ENCODE results near the gene NKX6-1. TPM values are rescaled to one million over a fixed set of nuclear protein-coding genes. Genes with fewer than 3 reads are reported as not detected.

NKX6-1 gene
- total RNA-seq, 3 donors from 2014 or later, result 0.33 to 0.44 TPM; not detected in 1

- intact Hi-C loops (cut with DNase I; ENCODE audit: low total_unique reads), result no loop called here
- H3K27me3 ChIP-seq, result peaks cover 14 to 100% of the 10 kb centered on the region in 2 donors
- H3K4me3 ChIP-seq, result peak overlapping the region; percentile 30 to 71 (median 57)
- peaks cover 0 to 12% of the 10 kb centered on the region in 2 donors for H3K9me3 ChIP-seq
- DNase-seq (ENCODE audit: low spot score in 2 of 2), result no peak
- peaks cover 8 to 12% of the 10 kb centered on the region in 2 donors for H3K4me1 ChIP-seq
- no peaks in the 10 kb centered on the region for H3K36me3 ChIP-seq
- TF ChIP-seq POLR2AphosphoS5 (IDR thresholded peaks at IDR 0.05), result no peak
- TF ChIP-seq POLR2A (IDR thresholded peaks at IDR 0.05), result no peak
- TF ChIP-seq CTCF (IDR thresholded peaks at IDR 0.05), result no peak
- no peak overlapping the region for H3K27ac ChIP-seq
Observed at GRCh38 chr4:84499624-84499982, 511 bp upstream of the NKX6-1 start.

DNA sequence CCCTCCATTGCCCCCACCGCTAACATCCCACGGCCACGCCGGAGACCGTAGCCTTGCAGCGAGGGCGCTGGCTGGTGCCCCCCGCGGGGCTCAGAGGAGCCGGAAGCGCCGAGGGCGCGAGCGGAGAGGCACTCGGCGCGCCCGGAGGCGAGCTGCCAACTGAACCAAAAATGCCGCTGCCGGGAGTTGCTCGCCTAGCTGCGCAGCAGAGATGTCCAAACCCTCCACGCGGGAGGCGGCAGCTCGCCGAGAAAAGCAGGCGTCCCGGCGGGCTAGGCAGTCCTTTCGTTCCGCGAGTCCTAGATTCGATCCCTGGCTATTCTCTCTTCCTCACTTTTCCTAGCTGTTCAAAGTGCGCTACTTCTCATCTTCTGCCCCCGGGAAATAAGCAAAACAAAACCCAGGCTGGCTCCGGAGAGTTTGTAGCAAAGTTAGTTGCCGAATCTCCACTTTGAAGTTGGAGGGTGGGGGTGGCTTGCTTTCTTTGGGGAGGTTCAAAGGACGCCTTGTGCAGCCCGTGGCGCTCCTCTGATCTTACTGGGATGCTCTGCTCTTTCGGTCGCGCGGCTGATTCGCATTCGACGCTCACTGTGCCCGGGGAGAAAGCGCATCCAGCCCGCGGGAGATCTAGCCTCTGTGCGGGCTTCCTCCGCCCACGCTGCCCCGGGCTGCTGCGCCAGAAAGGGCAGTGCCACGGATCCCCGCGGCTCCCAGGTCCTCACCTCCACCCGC, 723 bp downstream of the NKX6-1 start:
- H3K27ac ChIP-seq, result peak overlapping the region in 1 of 2 donors; percentile 13

DNA sequence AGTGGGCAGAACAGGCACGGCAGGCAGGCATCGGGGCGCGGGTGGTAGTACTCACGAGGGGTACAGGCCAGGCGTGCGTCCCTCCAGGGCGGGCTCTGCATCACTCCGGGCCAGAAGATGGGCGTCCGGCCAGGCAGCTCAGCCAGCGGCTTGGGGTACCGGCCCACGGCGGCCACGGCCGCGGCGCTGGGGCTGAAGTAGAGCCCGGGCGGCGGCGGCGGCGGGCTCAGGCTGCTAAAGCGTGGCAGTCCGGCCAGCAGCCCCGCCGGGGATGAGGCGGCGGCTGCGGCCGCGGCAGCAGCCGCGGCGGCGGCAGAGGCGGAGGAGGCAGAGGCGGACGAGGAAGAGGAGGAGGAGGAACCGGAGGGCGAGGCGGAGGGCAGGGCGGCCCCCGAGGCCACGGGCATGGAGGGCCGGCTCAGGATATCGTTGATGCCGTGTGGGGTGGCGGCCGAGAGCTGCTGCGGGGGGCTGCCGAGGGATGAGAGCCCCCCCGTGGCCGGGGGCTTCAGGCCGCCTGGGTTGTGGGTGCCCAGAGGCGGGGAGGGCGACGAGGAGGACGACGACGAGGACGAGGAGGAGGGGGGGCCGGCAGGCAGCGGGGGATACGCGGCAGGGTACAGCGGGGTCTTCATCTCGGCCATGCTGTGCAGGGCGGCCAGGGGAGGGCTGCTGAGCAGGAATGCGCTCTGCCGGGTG, 1.4 kb downstream of the NKX6-1 start:
- peak overlapping the region; percentile 30 to 71 (median 57) for H3K4me3 ChIP-seq
- H3K27ac ChIP-seq, result no peak overlapping the region
- peaks cover 8 to 12% of the 10 kb centered on the region in 2 donors for H3K4me1 ChIP-seq
- peaks cover 17 to 100% of the 10 kb centered on the region in 2 donors for H3K27me3 ChIP-seq
- peaks cover 0 to 12% of the 10 kb centered on the region in 2 donors for H3K9me3 ChIP-seq
- no peaks in the 10 kb centered on the region for H3K36me3 ChIP-seq
- DNase-seq (ENCODE audit: low spot score in 2 of 2), result no peak
- TF ChIP-seq POLR2AphosphoS5 (IDR thresholded peaks at IDR 0.05), result no peak
- TF ChIP-seq CTCF (IDR thresholded peaks at IDR 0.05), result no peak
- TF ChIP-seq POLR2A (IDR thresholded peaks at IDR 0.05), result no peak
- intact Hi-C loops (cut with DNase I; ENCODE audit: low total_unique reads), result no loop called here

More for the DNA sequence above, 723 bp downstream of the NKX6-1 start:
- H3K4me1 ChIP-seq, result peaks cover 8 to 12% of the 10 kb centered on the region in 2 donors
- DNase-seq (ENCODE audit: low spot score in 2 of 2), result no peak
- intact Hi-C loops (cut with DNase I; ENCODE audit: low total_unique reads), result no loop called here
- peaks cover 14 to 100% of the 10 kb centered on the region in 2 donors for H3K27me3 ChIP-seq
- peak overlapping the region; percentile 30 to 71 (median 57) for H3K4me3 ChIP-seq
- H3K36me3 ChIP-seq, result no peaks in the 10 kb centered on the region
- H3K9me3 ChIP-seq, result peaks cover 0 to 12% of the 10 kb centered on the region in 2 donors
- TF ChIP-seq POLR2AphosphoS5 (IDR thresholded peaks at IDR 0.05), result no peak
- no peak for TF ChIP-seq CTCF (IDR thresholded peaks at IDR 0.05)
- no peak for TF ChIP-seq POLR2A (IDR thresholded peaks at IDR 0.05)

DNA sequence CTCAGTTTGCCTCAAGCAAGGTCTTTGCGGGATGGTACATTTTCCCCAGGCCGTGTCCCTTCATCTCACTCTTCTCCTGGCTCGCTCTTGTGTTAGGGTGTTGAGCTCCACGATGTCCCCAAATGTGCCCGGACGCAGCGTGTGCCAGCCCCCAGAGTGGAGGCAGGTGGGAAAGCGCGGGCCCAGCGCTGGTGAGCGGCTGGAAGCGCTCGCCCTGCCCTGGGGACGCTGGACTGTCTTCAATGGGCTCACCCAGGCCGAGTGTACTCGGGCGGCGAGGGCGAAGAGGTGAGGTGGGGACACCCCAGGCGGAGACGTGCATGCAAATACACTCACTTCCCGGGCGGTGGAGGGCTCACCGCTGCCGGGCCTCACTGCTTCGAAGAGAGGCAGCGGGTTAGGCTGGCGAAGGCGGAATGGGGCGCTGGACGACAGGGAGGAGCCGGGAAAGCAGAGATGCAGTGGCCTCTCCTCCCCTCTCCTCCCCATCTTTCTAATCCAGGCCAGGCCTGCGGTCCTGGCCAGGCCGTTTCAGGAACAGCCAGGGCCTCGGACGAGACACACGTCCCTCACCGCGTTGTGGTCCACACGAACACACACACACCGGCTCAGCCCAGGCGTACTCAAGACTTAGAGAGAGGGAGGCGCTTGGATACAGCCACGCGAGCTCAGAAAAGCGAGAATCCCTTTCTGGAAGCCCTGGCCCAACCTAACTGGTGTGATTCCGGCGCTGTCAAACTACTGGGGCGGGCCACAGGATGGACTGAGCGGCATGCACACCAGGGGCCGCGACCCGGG, 2.2 kb downstream of the NKX6-1 start:
- Histone ChIP-seq H3K27ac (no peak overlapping the region), H3K4me3 (peak overlapping the region in 2 of 3 donors; percentile 57 to 71), H3K9me3 (peaks cover 0 to 12% of the 10 kb centered on the region in 2 donors), H3K36me3 (no peaks in the 10 kb centered on the region), H3K27me3 (peaks cover 17 to 100% of the 10 kb centered on the region in 2 donors), H3K4me1 (peaks cover 8 to 12% of the 10 kb centered on the region in 2 donors)
- TF ChIP-seq CTCF (IDR thresholded peaks at IDR 0.05) (no peak), POLR2A (IDR thresholded peaks at IDR 0.05) (no peak), POLR2AphosphoS5 (IDR thresholded peaks at IDR 0.05) (no peak)
- no peak for DNase-seq (ENCODE audit: low spot score in 2 of 2)
- intact Hi-C loops (cut with DNase I; ENCODE audit: low total_unique reads), result no loop called here

Measured in breast epithelium (tissue), 4 donors.